ENCODE data around the gene MAOB.
"Not testable (repeated sequence)": the region's sequence is repeated elsewhere in the genome, so short reads cannot be mapped to it uniquely, and the experiment has no call there.

Gene MAOB

GRCh38 chrX:43758044-43758443, 124.2 kb downstream of the MAOB start:
- DNase-seq (ENCODE audit: low read depth in 4 of 4, low spot score in 1 of 4) = no peak

- DNase-seq (ENCODE audit: low read depth in 4 of 4, low spot score in 1 of 4) = no peak
These were observed 126.2 kb downstream of the MAOB start for GRCh38 chrX:43756076-43756475.

- no peak for DNase-seq (ENCODE audit: low read depth in 4 of 4, low spot score in 1 of 4)
These were observed 128.6 kb downstream of the MAOB start for GRCh38 chrX:43753637-43754036.

GRCh38 chrX:43750248-43750676, 132.0 kb downstream of the MAOB start:
- peak in 3 of 4 experiments; percentile 1 to 5 (median 4) for DNase-seq (ENCODE audit: low read depth in 4 of 4, low spot score in 1 of 4)

- no peak for DNase-seq (ENCODE audit: low read depth in 4 of 4, low spot score in 1 of 4)
These were observed 134.8 kb downstream of the MAOB start for GRCh38 chrX:43747476-43747875.

GRCh38 chrX:43745938-43746721, 136.1 kb downstream of the MAOB start:
- DNase-seq (ENCODE audit: low read depth in 4 of 4, low spot score in 1 of 4) = no peak

- no peak for DNase-seq (ENCODE audit: low read depth in 4 of 4, low spot score in 1 of 4)
These were observed 138.0 kb downstream of the MAOB start for GRCh38 chrX:43744284-43744683.

- no peak for DNase-seq (ENCODE audit: low read depth in 4 of 4, low spot score in 1 of 4)
These were observed 139.0 kb downstream of the MAOB start for GRCh38 chrX:43743100-43743822.

- DNase-seq (ENCODE audit: low read depth in 4 of 4, low spot score in 1 of 4) = no peak
These were observed 140.2 kb downstream of the MAOB start for GRCh38 chrX:43741843-43742573.

GRCh38 chrX:43735957-43736356, 146.3 kb downstream of the MAOB start:
- no peak for DNase-seq (ENCODE audit: low read depth in 4 of 4, low spot score in 1 of 4)

GRCh38 chrX:43735534-43735933, 146.7 kb downstream of the MAOB start:
- DNase-seq (ENCODE audit: low read depth in 4 of 4, low spot score in 1 of 4) = no peak

GRCh38 chrX:43734444-43734843, 147.8 kb downstream of the MAOB start:
- no peak for DNase-seq (ENCODE audit: low read depth in 4 of 4, low spot score in 1 of 4)

- no peak for DNase-seq (ENCODE audit: low read depth in 4 of 4, low spot score in 1 of 4)
These were observed 148.6 kb downstream of the MAOB start for GRCh38 chrX:43733699-43734098.

- DNase-seq (ENCODE audit: low read depth in 4 of 4, low spot score in 1 of 4) = no peak
These were observed 151.2 kb downstream of the MAOB start for GRCh38 chrX:43731086-43731485.

- no peak for DNase-seq (ENCODE audit: low read depth in 4 of 4, low spot score in 1 of 4)
These were observed 153.3 kb downstream of the MAOB start for GRCh38 chrX:43728966-43729365.

- no peak for DNase-seq (ENCODE audit: low read depth in 4 of 4, low spot score in 1 of 4)
These were observed 154.2 kb downstream of the MAOB start for GRCh38 chrX:43728002-43728401.

- DNase-seq (ENCODE audit: low read depth in 4 of 4, low spot score in 1 of 4) = not testable (repeated sequence)
These were observed 155.0 kb downstream of the MAOB start for GRCh38 chrX:43727254-43727653.

- not testable (repeated sequence) for DNase-seq (ENCODE audit: low read depth in 4 of 4, low spot score in 1 of 4)
These were observed 157.0 kb downstream of the MAOB start for GRCh38 chrX:43725227-43725626.

GRCh38 chrX:43720961-43721360, 161.3 kb downstream of the MAOB start:
- DNase-seq (ENCODE audit: low read depth in 4 of 4, low spot score in 1 of 4) = no peak

- DNase-seq (ENCODE audit: low read depth in 4 of 4, low spot score in 1 of 4) = no peak
These were observed 162.2 kb downstream of the MAOB start for GRCh38 chrX:43720082-43720481.

GRCh38 chrX:43718956-43719355, 163.3 kb downstream of the MAOB start:
- DNase-seq (ENCODE audit: low read depth in 4 of 4, low spot score in 1 of 4) = no peak

- no peak for DNase-seq (ENCODE audit: low read depth in 4 of 4, low spot score in 1 of 4)
These were observed 163.7 kb downstream of the MAOB start for GRCh38 chrX:43718546-43718945.

Data from stimulated activated CD4-positive, alpha-beta T cell treated with anti-CD3 and anti-CD28 coated beads, Interleukin-1b, Interleukin-23, amount 100 ng/mL, for 24 hours (primary cell).